Mucosa of rectum (tissue), 2 donors: ENCODE measurements around the gene DOHH.

ENCODE experiments used
- H3K27ac ChIP-seq, 2 donors: one replicate each; pipeline ENCODE4 v1.7.0; 2013; ENCODE audit warnings: inconsistent platforms in 2 of 2, low read depth in 2 of 2, low read length in 2 of 2
- H3K27me3 ChIP-seq, 2 donors: one replicate each; pipeline ENCODE4 v1.7.0; 2013; ENCODE audit warnings: low read length in 2 of 2; ENCODE audit not compliant: control insufficient read depth in 2 of 2, insufficient read depth in 2 of 2
- H3K36me3 ChIP-seq, 2 donors: one replicate each; pipeline ENCODE4 v1.7.0; 2013; ENCODE audit warnings: low read length in 2 of 2; ENCODE audit not compliant: control insufficient read depth in 2 of 2, insufficient read depth in 2 of 2
- H3K4me1 ChIP-seq, 2 donors: one replicate each; pipeline ENCODE4 v1.7.0; 2013; ENCODE audit warnings: low read length in 2 of 2, mild to moderate bottlenecking in 1 of 2; ENCODE audit not compliant: control insufficient read depth in 2 of 2, insufficient read depth in 2 of 2
- H3K4me3 ChIP-seq, 2 donors: one replicate each; pipeline ENCODE4 v1.7.0; 2013; ENCODE audit warnings: low read length in 2 of 2
- H3K9ac ChIP-seq, 2 donors: one replicate each; pipeline ENCODE4 v1.7.0; 2013; ENCODE audit warnings: low read length in 2 of 2, low read depth in 1 of 2, mild to moderate bottlenecking in 1 of 2
- H3K9me3 ChIP-seq, 2 donors: one replicate each; pipeline ENCODE4 v1.7.0; 2013; ENCODE audit warnings: low read length in 2 of 2; ENCODE audit not compliant: control insufficient read depth in 2 of 2
- donor health status: healthy.
- donor health status: Normal muscosa, but diverticular disease.

Gene DOHH

GRCh38 chr19:3504735-3505134 lies 4.3 kb upstream of the DOHH start:
- no peaks in the 10 kb centered on the region for H3K27me3 ChIP-seq
- no peaks in the 10 kb centered on the region for H3K9me3 ChIP-seq
- H3K4me1 ChIP-seq, result peaks cover 11 to 18% of the 10 kb centered on the region in 2 donors
- no peak overlapping the region for H3K4me3 ChIP-seq
- H3K27ac ChIP-seq, result no peak overlapping the region
- H3K9ac ChIP-seq, result no peak overlapping the region
- H3K36me3 ChIP-seq, result peaks cover 0 to 7% of the 10 kb centered on the region in 2 donors

- Histone ChIP-seq H3K27ac (no peak overlapping the region), H3K4me1 (peaks cover 12 to 24% of the 10 kb centered on the region in 2 donors), H3K27me3 (no peaks in the 10 kb centered on the region), H3K36me3 (no peaks in the 10 kb centered on the region), H3K4me3 (no peak overlapping the region), H3K9me3 (no peaks in the 10 kb centered on the region), H3K9ac (no peak overlapping the region)
Measured at GRCh38 chr19:3503036-3503572, 2.6 kb upstream of the DOHH start.

- Histone ChIP-seq H3K27ac (no peak overlapping the region), H3K9me3 (no peaks in the 10 kb centered on the region), H3K4me3 (no peak overlapping the region), H3K36me3 (peaks cover 0 to 2% of the 10 kb centered on the region in 2 donors), H3K27me3 (no peaks in the 10 kb centered on the region), H3K4me1 (peaks cover 5 to 19% of the 10 kb centered on the region in 2 donors), H3K9ac (no peak overlapping the region)
Measured at GRCh38 chr19:3501780-3502179, 1.3 kb upstream of the DOHH start.

GRCh38 chr19:3499738-3500428 lies 591 bp downstream of the DOHH start:
- peak overlapping the region; percentile 91 to 97 for H3K4me3 ChIP-seq
- H3K27ac ChIP-seq, result peak overlapping the region; percentile 90 to 91
- peaks cover 5 to 13% of the 10 kb centered on the region in 2 donors for H3K4me1 ChIP-seq
- peak overlapping the region; percentile 74 to 87 for H3K9ac ChIP-seq
- no peaks in the 10 kb centered on the region for H3K27me3 ChIP-seq
- peaks cover 2 to 11% of the 10 kb centered on the region in 2 donors for H3K36me3 ChIP-seq
- no peaks in the 10 kb centered on the region for H3K9me3 ChIP-seq

- peaks cover 5 to 13% of the 10 kb centered on the region in 2 donors for H3K4me1 ChIP-seq
- H3K9me3 ChIP-seq, result no peaks in the 10 kb centered on the region
- no peak overlapping the region for H3K9ac ChIP-seq
- no peaks in the 10 kb centered on the region for H3K27me3 ChIP-seq
- no peak overlapping the region for H3K27ac ChIP-seq
- peaks cover 5 to 21% of the 10 kb centered on the region in 2 donors for H3K36me3 ChIP-seq
- H3K4me3 ChIP-seq, result no peak overlapping the region
Measured at GRCh38 chr19:3497757-3498520, 2.5 kb downstream of the DOHH start.

- peaks cover 8 to 29% of the 10 kb centered on the region in 2 donors for H3K36me3 ChIP-seq
- no peak overlapping the region for H3K4me3 ChIP-seq
- no peak overlapping the region for H3K27ac ChIP-seq
- H3K27me3 ChIP-seq, result no peaks in the 10 kb centered on the region
- peaks cover 5 to 13% of the 10 kb centered on the region in 2 donors for H3K4me1 ChIP-seq
- H3K9me3 ChIP-seq, result no peaks in the 10 kb centered on the region
- H3K9ac ChIP-seq, result no peak overlapping the region
Measured at GRCh38 chr19:3496392-3497273, 3.8 kb downstream of the DOHH start.

GRCh38 chr19:3494559-3494958 lies 5.9 kb downstream of the DOHH start:
- Histone ChIP-seq H3K27me3 (no peaks in the 10 kb centered on the region), H3K36me3 (peaks cover 15 to 29% of the 10 kb centered on the region in 2 donors), H3K4me1 (peaks cover 0 to 4% of the 10 kb centered on the region in 2 donors), H3K4me3 (no peak overlapping the region), H3K9ac (no peak overlapping the region), H3K9me3 (no peaks in the 10 kb centered on the region), H3K27ac (no peak overlapping the region)

- Histone ChIP-seq H3K4me3 (no peak overlapping the region), H3K9ac (no peak overlapping the region), H3K27ac (no peak overlapping the region), H3K36me3 (peaks cover 15 to 29% of the 10 kb centered on the region in 2 donors), H3K4me1 (no peaks in the 10 kb centered on the region), H3K27me3 (no peaks in the 10 kb centered on the region), H3K9me3 (no peaks in the 10 kb centered on the region)
Measured at GRCh38 chr19:3494051-3494450, 6.4 kb downstream of the DOHH start.

- no peaks in the 10 kb centered on the region for H3K9me3 ChIP-seq
- H3K27me3 ChIP-seq, result no peaks in the 10 kb centered on the region
- H3K27ac ChIP-seq, result no peak overlapping the region
- no peak overlapping the region for H3K9ac ChIP-seq
- no peaks in the 10 kb centered on the region for H3K4me1 ChIP-seq
- peaks cover 15 to 29% of the 10 kb centered on the region in 2 donors for H3K36me3 ChIP-seq
- no peak overlapping the region for H3K4me3 ChIP-seq
Measured at GRCh38 chr19:3493651-3494050, 6.8 kb downstream of the DOHH start.
